NOMO-1 (cell line): ENCODE data around the gene IFNA2.
"Not testable (repeated sequence)": the region's sequence is repeated elsewhere in the genome, so short reads cannot be mapped to it uniquely, and the experiment has no call there.

Source experiments
- DNase-seq, 2 experiments: peaks; one replicate each; lab custom pipeline; 2025; ENCODE audit not compliant: unreplicated experiment in 2 of 2; lab: John Stamatoyannopoulos, UW

Gene IFNA2

GRCh38 chr9:21385131-21385670 lies at the start of gene IFNA2:
TSS of gene IFNA2 (minus strand) at chr9:21385398. CDS start at chr9:21385329, 69 bp downstream.
- no peak for DNase-seq

- not testable (repeated sequence) for DNase-seq
Observed at GRCh38 chr9:21435015-21435383, 49.8 kb upstream of the IFNA2 start.

- DNase-seq: no peak
Observed at GRCh38 chr9:21434202-21435014, 49.2 kb upstream of the IFNA2 start.

GRCh38 chr9:21432672-21433425 lies 47.7 kb upstream of the IFNA2 start:
- DNase-seq: no peak

DNA sequence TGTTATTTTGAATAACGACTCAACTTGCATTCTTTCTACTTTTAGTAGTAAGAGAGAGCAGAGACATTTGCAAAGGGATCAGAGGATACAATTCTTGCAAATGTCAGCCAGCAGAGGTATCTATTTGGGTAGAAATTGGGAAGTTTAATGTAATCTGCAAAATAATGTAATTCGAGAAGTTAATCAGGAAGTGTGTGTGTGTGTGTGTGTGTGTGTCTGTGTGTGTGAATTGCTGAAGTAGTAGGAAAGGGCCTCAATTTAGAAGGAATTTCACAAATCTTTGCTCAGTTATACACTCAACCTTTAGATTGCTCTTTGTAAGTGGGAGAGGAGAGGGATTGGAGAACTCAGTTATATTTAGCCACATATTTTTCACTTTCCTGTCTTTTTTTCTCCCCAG lies 44.0 kb upstream of the IFNA2 start:
- DNase-seq: no peak

GRCh38 chr9:21428235-21428634 lies 43.0 kb upstream of the IFNA2 start:
- no peak for DNase-seq

DNA sequence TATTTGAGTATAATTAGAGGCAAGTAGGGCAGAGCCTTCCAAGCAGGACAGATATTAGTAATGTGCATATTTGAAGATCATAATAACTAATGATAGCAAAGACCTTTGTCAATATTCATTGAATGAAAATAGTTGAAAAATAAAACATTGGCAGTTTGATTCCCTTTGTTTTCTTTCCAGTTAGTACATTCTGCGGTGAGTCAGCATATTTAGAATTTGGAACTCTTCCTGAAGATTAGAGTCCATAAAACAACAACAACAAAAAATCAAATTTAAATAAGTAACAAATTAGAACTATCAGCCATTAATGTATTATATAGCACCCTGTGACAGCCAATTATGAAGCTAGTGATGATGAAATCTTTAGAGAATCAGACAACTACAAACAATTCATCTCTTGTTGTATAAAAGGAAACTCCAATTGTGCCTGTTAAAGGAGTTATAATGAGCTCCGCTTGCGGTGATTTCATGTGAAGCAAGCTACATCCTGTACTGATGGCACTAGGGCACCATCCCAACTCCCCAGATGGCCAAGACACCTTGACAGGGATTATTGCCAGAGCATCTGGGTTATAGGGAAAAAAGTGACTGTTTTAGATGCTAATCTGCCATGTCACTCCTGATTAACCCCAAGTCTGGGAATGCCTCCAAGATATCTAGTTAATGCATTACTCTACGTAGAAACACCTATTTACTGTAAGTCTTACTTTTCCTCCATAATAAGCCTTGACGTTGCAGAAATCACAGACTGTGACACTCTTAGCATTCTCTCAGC lies 30.5 kb upstream of the IFNA2 start:
- no peak for DNase-seq

DNA sequence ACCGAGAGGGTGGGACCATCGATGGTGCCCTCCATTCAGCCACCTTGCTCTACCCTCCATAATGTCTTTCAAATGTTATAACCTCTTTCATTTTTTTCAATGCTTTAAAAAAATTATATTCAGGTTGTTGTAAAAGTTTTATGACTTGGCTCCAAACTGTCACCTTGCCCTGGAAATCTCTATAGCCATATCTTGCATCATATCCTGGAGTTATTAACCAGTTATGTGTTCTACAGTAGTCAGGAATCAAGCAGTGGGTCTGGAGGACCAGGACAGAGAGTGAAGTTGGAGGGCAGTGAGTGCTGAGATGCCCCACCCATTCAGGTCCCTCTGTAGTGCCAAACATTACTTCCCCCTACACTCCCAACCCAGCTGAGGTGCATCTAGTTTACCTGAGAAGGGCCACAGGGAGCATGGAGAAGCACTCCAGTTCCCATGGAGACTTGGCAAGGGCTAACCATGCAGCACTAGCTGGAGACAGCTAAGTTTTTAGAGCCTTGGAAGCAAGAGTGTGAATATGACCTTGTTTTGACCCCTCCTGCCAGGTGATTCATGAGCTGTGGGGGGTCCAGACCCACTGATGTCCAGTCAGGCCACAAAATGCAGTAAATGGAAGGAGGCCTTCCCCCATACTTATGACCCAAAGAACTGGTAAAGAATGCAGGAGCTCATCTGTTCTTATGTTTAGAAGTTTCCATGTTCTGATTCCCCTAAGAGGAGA lies 29.2 kb upstream of the IFNA2 start:
- no peak for DNase-seq

DNA sequence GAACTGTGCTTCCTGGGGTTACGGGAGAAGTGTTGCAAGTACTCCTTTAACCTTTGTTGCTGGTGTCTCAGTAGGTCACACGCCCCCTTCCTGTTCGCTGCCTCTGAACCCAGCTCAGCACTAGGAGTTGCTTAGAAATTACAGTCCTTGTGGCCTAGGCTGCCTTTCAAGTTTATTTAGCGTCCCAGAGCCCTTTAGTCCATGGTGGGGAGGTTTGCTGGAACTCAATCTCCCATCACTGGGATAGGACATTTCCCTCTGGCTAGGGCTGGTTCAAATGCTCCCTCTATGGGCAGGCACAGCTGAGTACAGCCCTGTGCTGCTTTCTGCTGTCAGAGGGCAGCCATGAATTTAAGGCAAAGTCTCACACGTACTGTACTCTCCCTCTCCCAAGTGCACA lies 28.4 kb upstream of the IFNA2 start:
- DNase-seq: no peak

DNA sequence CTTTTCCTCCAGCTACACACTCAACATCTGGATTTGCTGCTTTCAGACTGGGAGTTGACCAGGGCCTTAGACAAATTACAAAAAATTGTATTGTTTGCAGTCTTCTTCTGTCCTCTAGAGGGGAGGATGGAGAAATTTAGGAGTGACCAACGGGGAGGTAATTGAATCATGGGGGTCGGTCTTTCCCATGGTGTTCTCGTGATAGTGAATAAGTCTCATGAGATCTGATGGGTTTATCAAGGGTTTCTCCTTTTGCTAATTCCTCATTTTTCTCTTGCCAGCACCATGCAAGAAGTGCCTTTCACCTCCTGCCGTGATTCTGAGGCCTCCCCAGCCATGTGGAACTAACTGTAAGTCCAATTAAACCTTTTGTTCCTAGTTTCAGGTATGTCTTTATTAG lies 28.0 kb upstream of the IFNA2 start:
- no peak for DNase-seq

DNA sequence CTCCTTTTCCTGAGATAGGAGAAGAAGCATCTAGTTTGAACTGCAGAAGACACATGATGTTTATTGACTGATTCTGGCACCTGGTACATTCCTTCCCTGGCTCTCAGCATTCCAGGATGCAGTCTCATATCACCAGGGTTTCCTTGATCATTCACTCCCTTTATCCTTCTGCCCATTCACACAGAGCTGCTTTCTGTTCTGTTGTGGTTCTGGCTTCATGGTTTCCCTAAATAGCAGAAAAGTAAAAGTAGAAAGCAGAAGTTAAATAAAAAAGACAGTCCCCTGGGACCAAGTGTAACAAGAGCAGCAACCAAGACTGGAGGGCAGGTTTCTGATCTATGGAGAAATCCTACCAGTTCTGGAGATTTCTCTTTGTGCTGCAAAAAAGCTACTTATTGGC lies 26.9 kb upstream of the IFNA2 start:
- no peak for DNase-seq

GRCh38 chr9:21408817-21409216 lies 23.6 kb upstream of the IFNA2 start, which contains the start of gene IFNA8:
TSS of gene IFNA8 (plus strand) at chr9:21409117. CDS start at chr9:21409177, 60 bp downstream.
- no peak for DNase-seq

DNA sequence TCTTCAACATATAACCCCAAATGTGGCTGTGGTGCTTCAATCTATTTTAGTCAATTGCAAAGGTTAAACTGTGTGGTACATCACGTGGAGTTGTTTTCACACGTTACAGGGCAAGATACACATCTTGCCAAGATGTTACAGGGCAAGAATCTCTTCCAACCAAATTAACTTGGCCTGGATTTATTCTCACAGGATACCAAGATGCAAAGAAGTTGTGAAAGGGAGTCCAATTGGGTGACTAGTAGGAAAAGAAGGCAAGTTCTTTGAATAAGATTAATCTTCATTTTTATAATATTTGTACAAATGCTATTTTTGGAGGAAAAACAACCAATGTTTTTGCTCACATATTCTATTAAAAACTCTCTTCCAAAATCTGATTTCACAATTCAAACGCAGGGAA lies 18.9 kb upstream of the IFNA2 start:
- DNase-seq: no peak

DNA sequence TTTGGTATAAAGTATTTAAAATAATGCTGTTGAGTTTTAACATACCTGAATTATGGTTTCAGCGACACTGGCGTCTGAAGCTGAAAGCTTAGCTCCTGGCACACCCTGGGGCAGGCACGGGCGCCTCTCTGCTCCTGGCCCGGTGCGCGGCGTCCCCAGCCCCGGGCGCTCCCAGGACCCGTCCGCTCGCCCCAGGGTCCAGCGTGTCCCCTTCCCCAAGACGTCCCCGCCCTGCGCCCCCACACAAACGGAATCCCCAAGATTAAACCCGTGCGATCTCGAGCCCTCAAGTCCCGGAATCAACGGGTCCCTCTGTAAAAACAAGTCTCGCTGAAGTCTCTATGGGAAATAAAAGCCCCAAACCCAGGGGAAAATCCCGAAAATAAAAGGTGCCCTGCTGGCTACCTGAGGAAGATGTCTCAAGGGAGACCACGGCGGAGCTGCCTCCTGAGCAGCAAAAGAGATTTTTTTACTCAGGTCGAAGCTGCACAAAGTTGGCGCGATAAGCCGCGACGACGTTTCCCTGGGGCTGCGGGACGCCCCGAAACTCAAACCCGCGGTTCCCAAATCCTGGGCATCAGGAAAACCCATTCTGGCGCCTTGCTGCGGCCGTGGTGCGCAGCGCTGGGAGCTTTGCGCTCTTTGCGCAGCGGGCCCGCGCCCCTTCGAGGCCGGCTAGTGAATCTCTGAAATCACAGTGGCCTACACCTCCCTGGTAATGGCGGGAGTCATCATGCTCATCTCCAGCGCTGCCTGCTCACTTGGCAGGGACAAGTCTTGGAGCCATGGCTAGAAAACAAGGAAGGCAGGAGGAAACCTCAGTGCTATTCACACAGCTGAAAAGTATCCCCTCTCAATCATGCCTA lies 17.4 kb upstream of the IFNA2 start:
- DNase-seq: no peak

DNA sequence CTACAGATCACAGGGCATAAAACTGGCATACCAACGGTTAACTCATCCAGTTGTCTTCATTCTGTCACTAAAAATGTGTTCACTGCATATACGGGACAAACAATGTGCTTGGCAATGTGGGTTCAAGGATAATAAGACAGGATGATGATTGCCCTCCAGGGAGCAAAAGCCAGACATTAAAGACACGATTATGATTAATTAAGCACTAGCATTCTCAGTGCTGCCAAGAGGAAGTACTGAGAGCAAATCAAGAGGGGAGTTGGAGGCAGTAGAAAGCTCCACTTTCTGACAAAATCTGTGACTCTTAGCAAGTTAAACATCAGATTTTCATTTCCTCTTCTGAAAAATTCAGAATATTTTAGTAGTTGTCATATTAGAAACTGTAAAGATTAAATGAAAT lies 14.8 kb upstream of the IFNA2 start:
- DNase-seq: no peak

GRCh38 chr9:21398955-21399489 lies 13.8 kb upstream of the IFNA2 start:
- no peak for DNase-seq

DNA sequence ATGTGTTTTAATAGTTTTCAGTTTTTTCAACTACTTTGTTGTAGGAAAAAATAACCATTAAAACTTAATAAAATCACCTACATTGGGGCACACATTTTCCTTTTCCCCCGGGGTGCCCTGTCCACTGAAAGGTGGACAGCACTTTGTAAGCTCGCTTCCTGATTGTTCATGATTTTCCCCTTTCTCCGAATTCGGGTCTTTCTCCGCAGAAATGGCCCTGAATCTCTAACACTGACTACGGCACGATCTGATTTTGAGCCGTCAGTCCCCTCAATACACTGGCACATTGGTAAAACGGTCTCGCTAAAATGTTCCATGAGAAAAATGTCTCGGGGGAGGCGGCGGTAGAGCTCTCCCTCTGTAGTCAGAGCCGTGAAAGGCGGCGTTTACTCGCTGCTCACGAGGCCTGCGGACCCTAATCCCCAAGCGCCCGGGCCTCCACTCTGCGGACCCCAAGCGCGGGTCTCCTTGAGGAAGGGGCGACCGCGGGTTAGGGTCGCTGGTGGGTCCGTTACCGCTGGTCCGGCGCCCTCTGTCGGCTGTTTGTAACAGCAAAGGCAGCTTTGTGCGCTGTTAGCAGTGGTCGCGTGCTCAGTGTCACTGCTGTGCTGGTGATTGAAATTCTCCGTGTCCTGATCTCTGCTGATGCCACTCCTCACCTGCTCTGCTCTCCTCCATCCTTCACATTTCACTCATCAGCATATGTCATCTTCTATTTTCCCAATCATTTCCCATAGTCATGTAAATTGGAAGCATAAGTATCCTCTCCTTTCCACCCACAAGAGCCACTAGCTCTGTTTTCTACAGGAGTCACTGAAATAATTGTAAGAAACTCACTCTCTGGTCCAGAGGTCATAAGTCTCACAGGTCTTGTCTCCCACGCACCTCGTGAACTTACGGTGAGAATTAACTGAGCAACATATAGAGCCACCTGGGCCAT lies 10.8 kb upstream of the IFNA2 start:
- no peak for DNase-seq

DNA sequence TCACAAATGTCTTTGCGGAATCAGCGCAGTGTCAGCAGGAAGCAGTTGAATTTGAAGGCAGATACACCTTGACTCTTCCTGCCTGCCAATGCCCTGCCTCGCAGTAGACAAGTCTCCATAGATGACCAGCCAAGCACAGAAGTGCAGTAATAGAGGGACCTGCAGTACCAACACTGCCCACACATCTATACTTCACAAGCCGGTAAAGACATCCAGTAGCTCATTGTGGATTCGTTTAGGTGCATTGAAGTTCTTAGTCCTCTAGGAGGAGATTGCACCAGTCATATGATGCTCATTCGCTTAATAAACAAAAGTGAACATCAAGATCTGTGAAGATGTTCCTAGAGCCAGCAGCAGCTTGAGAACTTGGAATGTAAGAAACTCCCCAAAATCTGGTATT lies 7.1 kb upstream of the IFNA2 start:
- no peak for DNase-seq
